Posterior vena cava (tissue), 2 donors: Measurements from ENCODE around the gene ALKBH2. TPM values are rescaled to one million over a fixed set of nuclear protein-coding genes. Genes with fewer than 3 reads are reported as not detected.

ENCODE experiments used
- DNase-seq: peaks from one replicate; pipeline ENCODE4 v3.0.0-alpha.2; 2020; ENCODE audit warnings: low spot score
- intact Hi-C, 2 donors: fragments of 100-400 bp; cut with DNase I; formaldehyde crosslinking; loops; one replicate each; pipeline versions ENCODE4 v1.14.1 to v1.14.2; 2022 to 2023
- long read RNA-seq, 2 donors: library from polyadenylated mRNA; unstranded; transcript quantifications; one replicate each; pipeline ENCODE4 v2.0.0, GENCODE V29; 2020 to 2021
- total RNA-seq, 2 donors: library from RNA; stranded (reverse); fragmentation: NEBNext Ultra II Directional; extraction: Animal tissue kit (Norgen Biotek cat#: 25700); gene quantifications; one replicate each; pipeline ENCODE4 v1.2.1, GENCODE V29; 2021
- donor health status: DM: yes; HTN: yes; CAD: no.
- donor health status: DM: yes; HTN: yes; CAD: no.

ALKBH2 gene
- total RNA-seq = 10 to 100 TPM; 13.3 to 18.4 TPM
- long read RNA-seq, donor 1, partial matches to known transcripts = 0 of 6 reads
- long read RNA-seq, donor 1, other reads (novel, unspliced or antisense) = 3 of 6 reads
- long read RNA-seq, donor 2, transcript ALKBH2-201 (4 exons, 1,030 nt) = minor isoform, 7 of 48 reads
- long read RNA-seq, donor 2, transcript ALKBH2-202 (4 exons, 1,159 nt) = major isoform, 15 of 48 reads
- long read RNA-seq, donor 2, partial matches to known transcripts = 9 of 48 reads
- long read RNA-seq, donor 2, other reads (novel, unspliced or antisense) = 14 of 48 reads

DNA sequence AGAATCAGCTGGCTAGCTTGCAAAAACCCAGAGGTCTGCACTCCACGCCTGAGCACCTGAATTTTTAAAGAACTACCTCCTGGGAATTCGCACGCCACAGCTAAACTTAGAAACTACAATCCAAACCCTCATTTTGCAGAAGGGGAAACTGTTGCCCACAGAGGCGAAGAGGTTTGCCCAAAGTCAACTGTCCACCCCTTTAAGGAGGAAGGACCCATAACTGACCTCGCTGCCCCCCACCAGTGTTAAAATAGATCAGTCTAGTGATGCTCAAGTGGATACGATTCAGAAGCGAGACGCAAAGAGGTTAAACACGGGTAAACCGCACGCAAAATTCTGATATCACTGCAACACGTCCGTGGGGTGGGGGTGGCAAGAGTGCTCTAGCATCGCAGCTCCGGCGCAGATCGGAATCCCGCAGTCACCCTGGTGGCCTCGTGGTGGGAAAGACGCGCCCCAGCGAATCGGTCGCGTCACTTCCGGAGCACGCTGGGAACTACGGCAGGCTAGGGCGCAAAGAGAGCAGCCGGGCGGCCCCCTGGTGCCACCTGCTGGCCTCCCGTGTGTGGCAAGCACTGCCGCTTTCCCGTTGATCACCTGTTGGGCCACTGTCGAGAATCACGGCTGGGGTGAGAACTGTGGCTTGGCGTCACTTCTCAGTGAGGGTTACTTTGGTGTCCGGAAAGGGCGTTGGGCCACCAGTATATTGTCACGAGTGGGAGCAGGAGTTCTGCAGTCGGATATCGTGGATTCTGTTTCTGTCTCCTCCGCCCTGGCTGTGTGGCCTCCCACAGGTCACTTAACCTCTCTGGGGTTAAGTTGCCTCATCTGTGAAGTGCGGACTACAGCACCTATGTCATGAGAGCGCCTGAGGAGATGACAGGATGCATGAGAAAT is at the start of gene ALKBH2:
Gene ALKBH2, minus strand, starts transcription at position 451 of the 897 bp plus-strand sequence. CDS start 686 bp downstream, outside the sequence.
- intact Hi-C loops = loop anchor here (10.0 kb wide), 1 partner anchor 528 kb away; the partner anchor contains the start of genes ISCU (in 2 of the 2) and SART3 (in 2 of the 2)
- DNase-seq = peak; percentile 98

DNA sequence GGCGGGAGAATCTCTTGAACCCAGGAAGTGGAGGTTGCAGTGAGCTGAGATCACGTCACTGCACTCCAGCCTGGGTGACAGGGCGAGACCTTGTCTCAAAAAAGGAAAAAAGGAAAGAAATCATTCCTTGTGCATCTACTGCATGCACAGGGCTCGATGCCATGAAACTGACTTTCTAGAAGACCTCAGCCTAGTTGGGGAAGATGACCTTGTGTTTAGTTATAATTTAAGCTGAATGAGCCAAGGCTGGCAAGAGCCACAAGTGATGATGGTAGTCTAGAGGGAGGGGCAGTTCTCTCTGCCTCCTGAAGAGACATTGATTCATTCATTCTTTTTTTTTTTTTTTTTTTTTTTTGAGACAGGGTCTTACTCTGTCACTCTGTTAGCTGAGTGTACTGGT is 47.3 kb upstream of the ALKBH2 start:
- intact Hi-C loops = loop anchor here in 1 of 2 donors (1.0 kb wide), 1 partner anchor 47 kb away; no protein-coding TSS in a partner anchor
- DNase-seq = peak; percentile 9

DNA sequence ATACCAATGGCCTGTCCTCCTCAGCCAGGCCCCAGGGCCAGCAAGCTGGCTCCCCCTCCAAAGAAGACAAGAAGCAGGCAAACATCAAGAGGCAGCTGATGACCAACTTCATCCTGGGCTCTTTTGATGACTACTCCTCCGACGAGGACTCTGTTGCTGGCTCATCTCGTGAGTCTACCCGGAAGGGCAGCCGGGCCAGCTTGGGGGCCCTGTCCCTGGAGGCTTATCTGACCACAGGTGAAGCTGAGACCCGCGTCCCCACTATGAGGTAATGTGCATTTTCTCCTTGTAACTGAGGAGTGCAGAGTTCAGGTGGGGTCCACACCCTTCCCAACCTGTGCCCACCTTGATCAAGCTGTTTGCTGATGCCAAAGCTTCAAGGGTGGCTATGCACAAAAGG is 46.5 kb upstream of the ALKBH2 start:
- intact Hi-C loops = loop anchor here in 1 of 2 donors (1.0 kb wide), 1 partner anchor 48 kb away; no protein-coding TSS in a partner anchor
- DNase-seq = no peak

DNA sequence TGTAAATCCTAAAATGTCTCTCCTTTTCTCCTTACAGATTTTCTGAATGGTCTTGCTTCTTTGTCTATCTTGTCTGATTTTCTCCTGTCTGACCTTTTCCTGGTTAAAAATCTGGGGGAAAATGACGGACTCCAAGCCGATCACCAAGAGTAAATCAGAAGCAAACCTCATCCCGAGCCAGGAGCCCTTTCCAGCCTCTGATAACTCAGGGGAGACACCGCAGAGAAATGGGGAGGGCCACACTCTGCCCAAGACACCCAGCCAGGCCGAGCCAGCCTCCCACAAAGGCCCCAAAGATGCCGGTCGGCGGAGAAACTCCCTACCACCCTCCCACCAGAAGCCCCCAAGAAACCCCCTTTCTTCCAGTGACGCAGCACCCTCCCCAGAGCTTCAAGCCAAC is 46.1 kb upstream of the ALKBH2 start:
- DNase-seq = peak; percentile 20
- intact Hi-C loops = no loop called here

DNA sequence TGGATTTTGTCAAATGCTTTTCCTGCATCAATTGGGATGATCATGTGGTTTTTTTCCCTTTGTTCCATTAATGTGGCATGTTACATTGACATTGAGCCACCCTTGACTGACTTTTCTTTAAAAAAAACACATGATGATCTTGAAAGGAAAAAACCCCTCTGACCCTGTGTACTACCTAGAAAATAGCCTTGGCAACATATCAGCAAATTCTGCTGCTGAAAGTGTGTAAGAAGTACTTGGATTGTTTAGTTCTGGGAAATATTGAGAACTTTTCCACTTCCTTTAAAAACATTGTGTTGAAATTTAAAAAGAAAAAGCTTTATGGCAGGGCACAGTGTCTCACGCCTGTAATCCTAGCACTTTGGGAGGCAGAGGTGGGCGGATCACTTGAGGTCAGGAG is 43.8 kb upstream of the ALKBH2 start:
- DNase-seq = no peak
- intact Hi-C loops = no loop called here

DNA sequence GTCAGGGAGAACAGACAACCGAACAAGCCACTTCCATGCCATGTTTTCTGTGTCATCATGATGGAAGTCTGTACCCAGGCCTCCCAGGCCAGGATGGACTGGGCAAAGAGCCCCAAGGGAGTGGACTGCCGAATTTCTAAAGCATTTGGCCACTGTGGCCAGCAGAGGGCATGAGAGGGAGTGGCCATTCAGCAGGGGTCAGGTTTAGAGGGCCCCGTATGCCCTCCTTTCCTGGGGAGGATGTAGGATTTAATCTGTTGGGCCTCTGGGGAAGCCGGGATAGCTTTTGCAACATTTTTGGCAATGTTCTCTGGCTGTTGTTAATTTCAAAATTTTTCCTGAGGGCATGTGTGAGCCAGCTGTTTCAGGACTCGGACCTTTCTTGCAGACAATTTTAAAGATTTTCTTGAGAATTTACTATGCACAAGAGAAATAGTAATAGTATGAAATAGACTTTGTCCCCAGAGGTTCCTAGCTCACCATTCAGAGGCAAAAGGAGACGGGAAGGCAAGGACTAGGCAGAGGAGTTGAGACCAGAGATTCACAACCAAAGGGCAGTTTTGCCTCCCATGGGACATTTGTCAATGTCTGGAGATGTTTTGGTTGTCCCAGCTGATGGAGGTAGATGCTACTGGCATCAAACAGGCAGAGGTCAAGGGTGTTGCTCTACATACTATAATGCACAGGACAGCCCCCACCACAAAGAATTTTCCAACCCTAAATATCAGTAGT is 41.1 kb upstream of the ALKBH2 start:
- no peak for DNase-seq
- intact Hi-C loops = no loop called here

DNA sequence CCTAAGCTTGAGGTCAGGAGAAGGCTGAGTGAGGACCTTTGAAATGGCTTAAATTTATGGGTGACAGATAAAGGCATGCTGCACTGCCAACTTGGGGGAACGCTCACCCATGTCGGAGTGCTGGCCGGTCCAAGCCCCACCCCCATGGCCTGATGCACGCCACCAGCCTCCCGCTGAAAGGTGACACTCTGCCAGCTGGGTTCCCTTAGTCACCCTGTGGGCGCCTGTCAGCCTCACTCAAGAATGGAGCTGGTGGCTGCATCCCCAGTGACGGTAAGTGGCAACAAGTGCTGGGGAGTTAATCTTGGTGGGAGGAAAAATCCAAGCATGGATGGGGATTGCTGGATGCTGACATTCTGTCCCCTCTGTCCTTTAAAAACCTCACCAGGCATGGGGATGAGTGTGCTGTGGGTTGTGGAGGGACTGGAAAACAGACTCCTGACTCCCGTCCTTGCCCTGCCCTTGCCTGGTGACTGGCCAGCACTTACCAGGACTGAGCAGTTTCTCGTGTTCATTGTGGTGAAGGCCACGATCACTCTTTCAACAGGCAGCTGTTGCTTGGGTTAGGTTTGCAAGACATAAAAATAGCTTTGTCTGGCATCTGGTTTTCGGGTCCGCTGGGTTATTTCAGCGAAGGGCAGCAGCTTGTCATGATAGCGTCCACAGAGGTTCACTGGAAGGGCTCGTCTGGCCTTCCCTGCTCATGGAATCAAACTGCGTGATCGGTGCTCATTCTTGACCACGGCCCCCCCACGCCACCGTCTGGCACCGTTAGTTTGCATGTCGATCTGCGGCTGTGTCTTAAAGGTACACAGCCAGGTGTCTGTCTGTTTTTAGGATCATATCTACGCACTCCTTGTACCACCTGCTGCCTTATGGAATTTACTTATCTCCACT is 38.1 kb upstream of the ALKBH2 start:
- intact Hi-C loops = no loop called here
- DNase-seq = no peak

DNA sequence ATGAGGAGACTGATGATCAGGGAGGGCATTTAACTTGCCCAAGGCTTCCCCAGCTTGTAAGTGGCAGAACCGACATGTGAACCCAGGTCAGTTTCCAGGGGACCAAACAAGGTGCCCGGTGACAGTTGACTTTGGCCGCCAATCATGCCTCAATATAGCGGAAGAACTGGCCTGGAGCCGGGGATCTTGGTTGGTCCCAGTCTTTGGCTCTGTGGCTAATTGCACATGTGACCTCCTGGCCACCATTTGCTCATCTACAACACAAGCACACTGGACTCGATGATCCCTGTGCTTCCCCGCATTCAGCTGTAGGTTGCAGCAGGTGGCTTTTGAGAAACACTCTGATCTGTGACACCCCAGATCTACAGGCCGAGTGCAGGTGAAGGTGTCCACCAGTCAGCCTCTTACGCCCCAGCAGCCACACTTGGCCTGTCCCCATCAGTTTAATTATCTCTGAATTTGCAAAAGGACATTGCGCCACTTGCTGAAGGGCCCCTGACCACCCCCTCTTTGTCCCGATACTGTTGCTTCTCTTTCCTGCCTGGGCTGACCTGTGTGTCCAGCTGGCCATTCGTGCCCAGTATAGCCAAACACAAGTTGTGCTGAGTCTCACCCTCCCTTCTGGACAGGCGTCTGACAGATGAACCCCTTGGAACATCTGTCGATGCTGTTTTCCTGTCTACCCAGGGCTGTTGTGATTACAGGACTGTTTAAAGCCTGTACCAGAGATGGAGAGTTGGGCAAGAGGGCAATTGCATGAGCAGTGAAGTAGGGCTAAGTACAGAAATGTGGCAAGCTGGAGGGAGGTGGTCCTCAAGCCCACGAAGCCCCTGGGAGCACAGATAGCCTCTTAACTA is 37.3 kb upstream of the ALKBH2 start:
- DNase-seq = no peak
- intact Hi-C loops = no loop called here

DNA sequence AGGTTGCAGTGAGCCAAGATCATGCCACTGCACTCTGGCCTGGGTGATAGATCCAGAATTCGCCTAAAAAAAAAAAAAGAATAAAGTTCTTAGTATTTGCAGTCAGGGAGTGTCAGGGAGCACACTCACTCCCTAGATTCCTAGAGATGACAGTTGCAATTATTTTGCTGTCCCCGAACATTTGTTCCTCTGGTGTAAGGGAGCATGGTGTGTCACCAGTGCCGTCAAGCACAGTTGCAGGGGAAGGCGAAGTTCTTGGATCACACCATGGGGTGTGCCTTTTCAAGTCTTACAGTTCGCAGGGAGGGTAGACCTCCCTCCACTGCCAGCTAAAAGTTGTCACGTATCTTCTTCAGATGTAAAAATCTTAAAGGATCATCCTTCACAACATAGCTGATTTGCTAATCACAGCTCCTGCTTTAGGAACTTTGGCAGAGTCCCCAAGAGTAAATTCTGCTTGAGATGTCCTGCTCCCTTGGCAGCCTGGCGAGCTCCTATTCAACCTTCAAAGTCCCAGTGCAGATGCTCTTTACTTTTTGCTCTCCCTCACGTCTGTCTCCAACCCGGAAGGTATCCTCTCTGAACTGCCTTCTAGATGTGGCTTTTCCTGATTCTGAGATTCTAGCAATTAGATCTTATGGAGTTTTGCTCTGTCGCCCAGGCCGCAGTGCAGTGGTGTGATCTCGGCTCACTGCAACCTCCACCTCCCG is 34.4 kb upstream of the ALKBH2 start:
- DNase-seq = peak; percentile 32
- intact Hi-C loops = no loop called here

DNA sequence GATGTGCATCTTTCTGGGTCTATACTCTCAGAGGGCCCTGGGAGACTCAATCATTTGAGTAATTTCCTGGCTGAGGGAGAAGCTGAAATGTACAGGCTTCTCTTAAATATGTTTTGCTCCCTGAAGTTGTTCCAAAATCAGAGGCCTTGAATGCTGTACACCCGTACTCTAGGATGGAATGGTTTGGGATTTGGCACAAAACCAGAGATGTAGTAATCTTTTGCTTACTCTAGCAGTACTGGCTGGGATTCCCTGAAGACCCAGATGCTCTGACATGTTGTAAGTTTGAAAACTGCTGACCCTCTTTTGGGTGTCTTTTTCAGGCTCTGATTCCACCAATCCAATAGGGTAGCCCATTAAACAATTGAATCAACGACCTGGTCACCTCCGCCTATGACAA is 33.5 kb upstream of the ALKBH2 start:
- intact Hi-C loops = no loop called here
- no peak for DNase-seq

DNA sequence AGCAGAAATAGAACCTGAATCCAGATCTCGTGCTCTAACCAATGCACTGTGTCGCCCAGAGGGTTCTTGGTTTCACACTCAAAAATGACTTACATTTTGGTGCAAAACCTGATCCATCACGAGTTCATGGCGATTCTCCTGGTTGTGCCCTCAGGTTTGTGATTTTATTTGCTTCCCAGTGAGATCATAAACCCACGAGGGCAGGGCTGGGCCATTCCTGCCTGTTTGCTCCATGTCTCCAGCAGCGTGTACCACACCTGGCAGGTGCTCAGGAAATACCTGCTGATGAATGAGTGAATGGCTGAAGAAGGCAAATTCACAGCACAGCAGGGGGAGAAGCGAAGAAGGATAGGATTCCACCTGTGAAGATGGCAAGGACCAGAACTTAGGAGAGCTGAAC is 32.5 kb upstream of the ALKBH2 start:
- DNase-seq = no peak
- intact Hi-C loops = no loop called here

DNA sequence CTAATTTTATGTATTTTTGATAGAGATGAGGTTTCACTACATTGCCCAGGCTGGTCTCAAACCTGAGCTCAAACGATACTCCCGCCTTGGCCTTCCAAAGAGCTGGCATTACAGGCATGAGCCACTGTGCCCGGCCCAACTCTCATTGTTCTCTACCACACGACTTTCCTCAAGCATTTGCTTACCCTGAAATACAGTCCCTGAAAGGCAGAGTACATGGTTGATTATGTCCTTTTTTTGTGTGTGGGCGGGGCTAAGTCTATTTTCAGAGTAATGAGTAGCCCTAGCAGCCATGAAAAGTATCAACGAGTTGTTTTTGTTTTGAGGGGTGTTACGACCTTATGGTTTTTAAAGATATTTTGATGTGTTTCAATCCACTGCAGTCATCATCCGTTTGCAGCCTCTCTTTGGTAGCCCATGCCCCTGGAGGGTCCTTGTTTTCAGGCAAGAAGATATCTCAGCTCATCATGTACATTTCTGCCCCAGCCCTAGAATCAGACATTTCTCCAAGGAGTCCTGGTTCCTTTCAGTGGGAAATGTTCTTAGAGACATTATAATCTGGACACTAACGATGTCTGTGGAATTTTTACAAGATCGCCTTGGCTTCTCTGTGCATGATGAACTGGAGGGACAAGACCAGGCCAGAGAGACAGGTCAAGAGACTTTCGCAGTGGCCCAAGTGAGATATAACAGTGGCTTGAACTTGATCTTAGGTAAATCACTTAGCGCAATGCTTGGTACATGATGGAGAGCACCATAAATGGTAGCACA is 31.8 kb upstream of the ALKBH2 start:
- no peak for DNase-seq
- intact Hi-C loops = no loop called here

DNA sequence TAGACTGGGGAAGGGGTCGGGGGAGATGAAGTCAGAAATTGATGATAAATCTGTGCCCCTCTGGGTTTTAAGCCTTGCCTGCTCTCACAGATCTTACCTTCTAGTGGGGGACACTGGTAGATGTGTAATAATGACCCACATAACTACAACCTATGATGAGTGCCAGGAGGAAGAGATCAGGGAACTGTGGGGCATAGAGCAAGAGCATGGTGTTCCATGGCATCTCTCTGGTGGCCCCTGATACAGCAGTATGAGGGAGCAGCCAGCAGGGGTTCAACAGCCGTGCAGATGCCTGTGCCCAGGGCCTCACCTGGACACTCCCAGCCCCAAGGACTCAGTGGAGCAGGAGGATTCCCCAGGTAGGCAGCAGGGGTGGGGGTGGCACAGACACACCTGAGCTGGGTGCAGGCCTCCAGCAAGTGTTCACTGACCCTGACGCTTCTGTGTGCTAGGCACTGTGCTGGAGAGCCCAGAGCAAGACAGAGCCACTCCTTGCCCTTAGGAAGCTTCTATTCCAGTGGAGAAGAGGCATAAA is 28.1 kb upstream of the ALKBH2 start:
- no peak for DNase-seq
- intact Hi-C loops = no loop called here

DNA sequence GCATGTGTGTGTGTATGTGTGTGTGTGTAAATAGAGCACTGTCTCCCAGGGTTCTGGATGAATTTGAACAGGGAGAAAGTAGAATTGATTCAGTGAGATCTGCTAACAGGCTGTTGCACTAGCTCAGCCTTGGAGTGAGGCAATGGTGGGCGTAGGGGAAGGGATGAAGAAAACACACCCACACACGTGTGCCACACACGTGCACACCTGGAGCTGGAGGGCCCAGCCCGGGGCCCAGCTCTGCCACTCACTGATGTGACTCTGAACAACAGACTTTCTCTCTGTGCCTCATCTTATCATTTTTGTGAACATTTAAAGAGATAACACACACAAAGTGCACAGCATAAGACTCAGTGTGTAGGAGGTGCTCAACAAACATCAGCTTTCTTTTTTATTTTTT is 27.3 kb upstream of the ALKBH2 start:
- no peak for DNase-seq

DNA sequence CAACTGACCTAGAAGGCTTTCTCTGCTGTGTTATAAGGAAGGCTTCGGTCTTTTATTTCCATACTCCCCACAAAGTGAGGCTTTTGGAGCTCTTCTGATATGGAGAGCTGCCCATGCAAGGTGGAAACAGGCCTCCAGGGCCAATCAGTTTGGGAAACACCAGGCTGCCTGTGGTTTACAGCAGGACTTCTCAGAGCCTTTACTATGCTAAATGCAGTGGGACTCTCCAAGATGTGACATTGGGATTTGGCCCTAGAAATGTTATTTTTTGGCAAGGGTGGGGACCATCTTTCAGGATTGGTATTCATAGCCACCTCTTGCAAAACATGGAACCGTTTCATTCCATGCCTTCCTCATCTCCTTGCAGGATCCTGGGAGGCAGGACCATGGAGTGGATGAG is 26.8 kb upstream of the ALKBH2 start:
- intact Hi-C loops = no loop called here
- DNase-seq = no peak

More for the DNA sequence above, 27.3 kb upstream of the ALKBH2 start:
- intact Hi-C loops = no loop called here

DNA sequence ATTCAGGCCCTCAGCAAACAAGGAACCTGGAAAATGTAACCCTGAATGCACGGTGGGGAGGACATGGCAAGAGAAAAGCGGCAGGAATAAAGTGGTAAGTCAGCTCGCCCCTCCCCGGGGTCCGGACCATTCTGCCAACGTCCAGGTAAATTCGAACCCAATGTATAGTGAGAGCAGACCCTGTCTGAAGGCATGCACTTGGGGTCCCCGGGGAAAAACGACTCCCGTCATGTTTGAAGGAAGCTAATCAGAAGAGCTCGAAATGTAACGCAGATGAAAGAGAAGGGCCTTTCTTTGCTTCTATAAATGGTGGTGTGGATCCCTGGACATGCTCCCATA is 23.3 kb upstream of the ALKBH2 start:
- DNase-seq = no peak
- intact Hi-C loops = no loop called here
